ENCODE data around the gene C5orf58.

Gene C5orf58

DNA sequence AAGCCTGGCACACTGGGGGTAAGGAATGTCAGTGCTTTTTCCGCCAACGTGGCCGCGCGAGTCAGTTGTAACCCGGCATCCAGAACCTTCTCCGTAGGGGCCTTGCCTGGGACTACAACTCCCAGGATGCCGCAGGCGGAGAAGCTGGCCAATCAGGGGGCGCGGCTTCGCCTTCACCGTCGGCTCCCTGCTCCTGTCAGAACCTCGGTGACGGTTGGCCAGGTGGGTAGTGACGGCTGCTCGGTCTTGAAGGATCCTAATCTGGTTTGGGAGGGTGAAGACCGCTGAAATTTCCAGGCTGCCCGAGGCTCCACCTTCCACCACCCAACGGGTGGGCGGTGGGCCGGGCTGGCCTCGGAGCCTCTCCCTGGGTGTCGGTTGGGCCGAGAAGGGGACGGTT is at the start of gene C5orf58:
C5orf58 (plus strand) TSS at position 200 of the 400 bp plus-strand sequence. CDS start 1,992 bp downstream, outside the sequence.
- no peak for DNase-seq (ENCODE audit: low read depth in 2 of 2)

GRCh38 chr5:170183816-170184687 is 48.7 kb upstream of the C5orf58 start:
- DNase-seq (ENCODE audit: low read depth in 2 of 2), result peak; percentile 2 to 48

GRCh38 chr5:170184737-170185136 is 48.0 kb upstream of the C5orf58 start:
- DNase-seq (ENCODE audit: low read depth in 2 of 2), result no peak

GRCh38 chr5:170186156-170186555 is 46.6 kb upstream of the C5orf58 start:
- no peak for DNase-seq (ENCODE audit: low read depth in 2 of 2)

- DNase-seq (ENCODE audit: low read depth in 2 of 2), result no peak
Observed at GRCh38 chr5:170186856-170187255, 45.9 kb upstream of the C5orf58 start.

- DNase-seq (ENCODE audit: low read depth in 2 of 2), result no peak
Observed at GRCh38 chr5:170190436-170191134, 42.2 kb upstream of the C5orf58 start.

DNA sequence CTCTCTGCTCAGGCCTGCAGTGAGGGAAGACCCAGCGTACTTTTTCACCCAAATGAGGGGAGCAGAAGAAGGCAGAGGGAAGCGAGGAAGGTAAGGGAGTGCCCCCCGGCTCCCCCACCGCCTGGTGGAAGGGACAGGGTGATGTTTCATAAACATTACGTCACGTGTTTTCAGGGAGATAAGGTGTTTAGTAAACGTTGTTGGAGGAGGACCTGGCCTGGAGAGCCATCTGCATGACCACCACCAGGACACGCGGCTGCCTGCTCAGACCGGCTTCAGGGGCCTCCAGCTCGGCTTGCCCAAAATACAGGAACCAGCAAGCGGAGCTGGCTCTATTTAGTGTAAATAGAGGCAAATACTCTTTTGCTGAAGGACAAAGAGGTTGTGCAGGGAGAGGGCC is 40.0 kb upstream of the C5orf58 start:
- DNase-seq (ENCODE audit: low read depth in 2 of 2), result no peak

DNA sequence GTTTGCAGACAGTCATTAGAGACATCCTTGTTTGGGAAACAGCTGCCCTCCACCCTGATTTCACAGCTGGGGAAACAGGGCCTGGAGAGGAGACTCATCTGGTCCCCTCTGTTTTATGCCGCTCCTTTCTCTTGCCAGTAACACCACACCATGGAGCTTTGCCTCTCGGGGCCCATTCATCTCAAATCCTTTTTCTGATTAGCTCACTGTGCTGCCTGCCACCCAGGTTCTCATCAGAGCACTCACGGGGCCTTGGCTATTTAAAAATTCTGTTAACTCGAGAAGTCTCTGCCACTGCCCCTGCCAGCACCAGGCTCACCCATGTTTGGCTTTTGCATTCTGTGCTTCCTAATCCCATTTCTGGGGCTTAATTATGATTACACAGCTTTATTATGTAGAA is 36.8 kb upstream of the C5orf58 start:
- no peak for DNase-seq (ENCODE audit: low read depth in 2 of 2)

DNA sequence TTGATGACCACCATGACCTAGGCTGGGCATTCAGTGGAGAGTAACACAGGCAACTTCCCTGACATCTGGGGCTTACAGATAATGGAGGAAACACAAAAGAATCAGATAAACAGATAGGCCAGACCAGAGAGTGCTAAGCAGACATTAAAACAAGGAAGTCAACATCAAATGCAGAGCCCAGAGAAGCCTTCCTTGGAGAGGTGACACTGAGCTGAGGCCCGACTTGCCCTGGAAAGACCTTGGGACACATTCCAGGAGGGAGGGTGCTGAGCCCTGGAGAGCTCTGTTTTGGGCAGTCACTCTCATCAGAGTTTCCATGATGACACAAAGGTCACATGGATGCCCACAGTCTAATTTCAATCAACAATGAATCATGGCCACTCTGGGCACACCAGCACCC is 31.9 kb upstream of the C5orf58 start:
- DNase-seq (ENCODE audit: low read depth in 2 of 2), result no peak

DNA sequence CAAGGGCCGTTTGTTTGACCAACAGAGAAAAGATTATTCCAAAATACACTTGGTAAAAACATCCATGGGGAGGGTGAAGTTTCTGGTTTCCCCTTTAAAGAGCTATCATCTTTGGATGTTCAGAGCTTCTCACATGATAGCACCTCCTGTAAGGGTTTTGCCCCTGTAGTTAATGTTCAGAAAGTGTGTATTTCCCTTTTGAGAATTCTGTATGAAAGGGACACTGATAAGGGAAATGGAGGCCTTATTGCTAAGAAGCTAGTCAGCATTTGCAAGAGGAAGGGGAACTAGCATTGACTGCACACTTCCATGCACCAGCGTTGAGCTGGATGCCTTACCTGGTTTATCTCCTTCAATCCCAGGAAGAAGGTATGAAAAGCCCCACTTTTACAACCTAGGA is 31.5 kb upstream of the C5orf58 start:
- DNase-seq (ENCODE audit: low read depth in 2 of 2), result no peak

DNA sequence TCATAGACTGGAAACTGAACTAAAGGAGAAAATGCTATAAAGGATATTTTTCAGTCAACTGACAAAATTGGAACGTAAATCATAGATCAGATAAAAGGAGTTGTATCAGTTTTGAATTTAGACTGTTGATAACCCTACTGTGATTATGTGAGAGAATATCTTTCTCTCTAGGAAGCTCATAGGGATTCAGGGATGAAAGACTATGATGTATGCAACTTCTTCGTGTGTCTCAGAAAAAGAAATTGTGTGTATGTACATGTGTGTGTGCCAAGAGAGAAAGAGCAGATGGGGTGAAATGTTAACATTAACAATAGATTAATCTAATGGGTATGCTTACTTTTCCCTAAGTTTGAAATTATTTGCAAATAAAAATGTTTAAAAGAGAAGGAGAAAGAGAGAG is 30.7 kb upstream of the C5orf58 start:
- DNase-seq (ENCODE audit: low read depth in 2 of 2), result no peak

GRCh38 chr5:170204202-170204601 is 28.6 kb upstream of the C5orf58 start:
- DNase-seq (ENCODE audit: low read depth in 2 of 2), result no peak

GRCh38 chr5:170206216-170206615 is 26.6 kb upstream of the C5orf58 start:
- DNase-seq (ENCODE audit: low read depth in 2 of 2), result no peak

- no peak for DNase-seq (ENCODE audit: low read depth in 2 of 2)
Observed at GRCh38 chr5:170206958-170207357, 25.8 kb upstream of the C5orf58 start.

GRCh38 chr5:170211575-170212334 is 21.0 kb upstream of the C5orf58 start:
- no peak for DNase-seq (ENCODE audit: low read depth in 2 of 2)

GRCh38 chr5:170216257-170216864 is 16.4 kb upstream of the C5orf58 start:
- DNase-seq (ENCODE audit: low read depth in 2 of 2), result no peak

GRCh38 chr5:170217831-170218230 is 15.0 kb upstream of the C5orf58 start:
- DNase-seq (ENCODE audit: low read depth in 2 of 2), result no peak

DNA sequence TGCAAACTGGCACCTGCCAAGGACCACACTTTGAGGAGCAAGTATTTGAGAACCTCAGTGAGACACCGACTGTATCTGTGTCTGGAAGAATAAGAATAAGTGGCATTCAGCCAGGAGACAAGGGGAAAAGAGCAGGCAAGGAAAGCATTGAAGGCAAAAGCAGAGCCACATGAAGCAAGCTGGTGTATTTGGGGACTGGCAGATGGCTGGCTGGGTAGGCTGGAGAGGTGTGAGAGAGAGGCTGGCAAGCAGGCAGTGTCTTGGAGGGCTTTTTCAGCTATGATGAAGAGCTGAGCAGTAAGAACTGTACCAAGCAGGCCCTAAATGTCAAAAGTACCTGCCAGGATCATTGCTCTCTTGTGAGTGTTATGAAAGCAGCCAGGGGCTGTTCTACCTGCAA is 14.1 kb upstream of the C5orf58 start:
- no peak for DNase-seq (ENCODE audit: low read depth in 2 of 2)

DNA sequence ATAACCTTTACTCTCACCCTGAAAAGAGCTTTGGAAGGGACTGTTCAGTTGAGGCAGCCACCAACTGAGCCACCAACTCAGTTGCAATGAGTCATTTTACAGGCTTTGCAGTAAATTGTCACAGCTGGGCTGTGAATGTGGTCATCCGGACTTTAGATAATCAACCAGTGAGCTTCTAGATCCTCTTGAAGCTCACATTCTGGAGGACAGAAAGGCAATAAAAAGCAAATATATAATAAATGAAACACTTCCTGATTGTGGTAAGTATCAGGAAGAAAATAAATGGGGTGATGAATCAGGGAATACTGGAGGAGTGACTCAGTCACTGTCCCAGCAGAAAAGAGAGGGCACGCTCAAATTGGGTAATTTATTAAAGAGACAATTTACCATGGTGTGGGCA is 13.2 kb upstream of the C5orf58 start:
- no peak for DNase-seq (ENCODE audit: low read depth in 2 of 2)

- DNase-seq (ENCODE audit: low read depth in 2 of 2), result no peak
Observed at GRCh38 chr5:170220191-170220590, 12.6 kb upstream of the C5orf58 start.

DNA sequence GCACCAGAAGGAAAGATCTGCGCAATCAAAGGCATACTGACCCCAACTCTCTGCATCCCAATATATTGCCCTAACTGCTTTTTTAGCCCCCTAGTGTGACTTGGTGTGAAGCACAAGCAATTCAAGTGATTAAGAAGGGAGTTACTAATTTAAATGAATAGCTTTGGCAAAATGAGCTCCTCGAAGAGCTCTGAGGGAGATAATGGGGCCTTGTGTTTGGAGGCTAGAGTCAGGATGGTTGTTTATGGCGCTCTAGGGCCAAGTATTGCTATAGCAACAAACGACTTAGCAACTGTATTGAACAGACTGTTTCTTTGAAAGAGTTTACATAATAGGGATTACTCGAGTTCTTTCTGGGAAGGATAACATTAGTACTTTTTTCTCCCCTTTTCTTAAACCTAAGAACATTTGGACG is 11.5 kb upstream of the C5orf58 start:
- no peak for DNase-seq (ENCODE audit: low read depth in 2 of 2)

DNA sequence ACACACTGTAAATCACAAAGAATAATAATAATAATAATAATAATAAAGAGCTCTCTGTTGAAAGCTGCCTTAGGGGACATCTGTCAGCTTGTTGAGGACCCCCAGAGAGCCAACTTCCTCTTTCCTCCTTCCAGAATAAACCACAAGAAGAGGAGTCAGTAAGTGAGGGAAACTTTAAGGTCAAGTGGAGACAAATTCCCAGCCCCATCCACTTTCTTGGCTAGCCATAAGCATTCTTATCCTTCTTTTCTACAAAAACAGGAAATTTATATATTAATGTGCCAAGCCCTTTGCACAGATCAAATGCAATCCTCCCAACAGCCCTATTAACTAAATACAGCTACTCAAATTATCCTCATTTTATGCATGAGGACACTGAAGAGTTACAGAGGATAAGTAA is 9.4 kb upstream of the C5orf58 start:
- no peak for DNase-seq (ENCODE audit: low read depth in 2 of 2)
